OCI-LY7 (cell line): ENCODE measurements around the gene RAPH1. TPM values are rescaled to one million over a fixed set of nuclear protein-coding genes. Genes with fewer than 3 reads are reported as not detected.

Experiments
- Bru-seq: library from RNA; stranded (reverse); fragments of 400-500 nt; gene quantifications from one replicate; lab custom pipeline; 2021; lab: Mats Ljungman, UMichigan
- BruChase-seq, 2 experiments: library from RNA; stranded (reverse); fragments of 400-500 nt; gene quantifications; one replicate each; lab custom pipeline; 2021; lab: Mats Ljungman, UMichigan
- BruUV-seq: library from RNA; stranded (reverse); fragments of 400-500 nt; replicated peaks from 2 replicates; lab custom pipeline; 2021; lab: Mats Ljungman, UMichigan
- CTCF ChIA-PET: fragments of 300-600 bp; sonication (Branson Sonifier 250); formaldehyde crosslinking; loops from one replicate; lab custom pipeline; 2022; ENCODE audit warnings: antibody characterized with exemption; ENCODE audit not compliant: unreplicated experiment; lab: Charles Lee
- POLR2A ChIA-PET: fragments of 300-600 bp; sonication (Branson Sonifier 250); formaldehyde crosslinking; loops from one replicate; lab custom pipeline; 2022; ENCODE audit warnings: antibody characterized with exemption; lab: Charles Lee
- DNase-seq: peaks from one replicate; pipeline ENCODE4 v3.0.0-alpha.2; 2015; ENCODE audit warnings: low spot score
- H2AFZ ChIP-seq: fragments of 200-600 bp; sonication (generic), shearing (Covaris generic); 2 replicates; pipeline ENCODE4 v1.6.1; 2014; ENCODE audit warnings: mild to moderate bottlenecking, antibody characterized with exemption, low read length, moderate library complexity
- H3K27ac ChIP-seq: fragments of 200-600 bp; sonication (generic); 2 replicates; pipeline ENCODE4 v1.5.1; 2014; ENCODE audit warnings: mixed run types, low read depth, mild to moderate bottlenecking, moderate library complexity, low read length, inconsistent platforms; ENCODE audit not compliant: poor library complexity, severe bottlenecking
- H3K36me3 ChIP-seq: fragments of 200-600 bp; sonication (generic); 2 replicates; pipeline ENCODE4 v1.6.1; 2014; ENCODE audit warnings: mild to moderate bottlenecking, antibody characterized with exemption, low read length, moderate library complexity, mixed read lengths; ENCODE audit not compliant: insufficient read depth
- H3K4me1 ChIP-seq: fragments of 200-600 bp; sonication (generic); 2 replicates; pipeline ENCODE4 v1.5.1; 2014; ENCODE audit warnings: mild to moderate bottlenecking, low read length; ENCODE audit not compliant: insufficient read depth, poor library complexity, severe bottlenecking
- H3K4me2 ChIP-seq: fragments of 200-600 bp; sonication (generic); 2 replicates; pipeline ENCODE4 v1.6.1; 2014; ENCODE audit warnings: mild to moderate bottlenecking, low read length
- H3K4me3 ChIP-seq: fragments of 200-600 bp; sonication (generic); 2 replicates; pipeline ENCODE4 v1.5.1; 2014; ENCODE audit warnings: mild to moderate bottlenecking, low read depth, low read length; ENCODE audit not compliant: poor library complexity, severe bottlenecking
- H3K79me2 ChIP-seq: fragments of 200-600 bp; sonication (generic); 2 replicates; pipeline ENCODE4 v1.6.1; 2016; ENCODE audit warnings: low read depth, mild to moderate bottlenecking, low read length, moderate library complexity, mixed read lengths; ENCODE audit not compliant: insufficient read depth
- H3K9me2 ChIP-seq: fragments of 200-600 bp; sonication (generic); 2 replicates; pipeline ENCODE4 v1.6.1; 2016; ENCODE audit warnings: mild to moderate bottlenecking, low read length, mixed read lengths; ENCODE audit not compliant: insufficient read depth
- H3K9me3 ChIP-seq: fragments of 200-600 bp; sonication (generic); 2 replicates; pipeline ENCODE4 v1.6.1; 2014; ENCODE audit warnings: mild to moderate bottlenecking, mixed run types, low read length, mixed read lengths
- H4K20me1 ChIP-seq: fragments of 200-600 bp; sonication (generic); 2 replicates; pipeline ENCODE4 v1.6.1; 2014; ENCODE audit warnings: mild to moderate bottlenecking, antibody characterized with exemption, low read length, moderate library complexity, mixed read lengths; ENCODE audit not compliant: insufficient read depth
- EZH2phosphoT487 ChIP-seq: fragments of 200-600 bp; sonication (generic); IDR thresholded peaks from 2 replicates; pipeline ENCODE4 v1.6.1; 2018; ENCODE audit warnings: low read depth, borderline replicate concordance, mild to moderate bottlenecking, mixed run types, antibody characterized with exemption, low read length, moderate library complexity, mixed read lengths
- intact Hi-C: fragments of 100-400 bp; cut with micrococcal nuclease; formaldehyde crosslinking; loops from one replicate; pipeline ENCODE4 v1.10.0; 2022; ENCODE audit not compliant: unreplicated experiment
- long read RNA-seq: library from polyadenylated mRNA; stranded (forward); transcript quantifications from one replicate; pipeline ENCODE4 v2.0.0, GENCODE V29; 2022
- total RNA-seq, 2 experiments: library from RNA; depleted of rRNA in 1 of 2; stranded (reverse); fragments of >200 nt in 1 of 2; shearing (Covaris generic) in 1 of 2; gene quantifications; 2 replicates each; pipeline ENCODE4 v1.2.3, GENCODE V29; 2014 to 2022
- TF ChIP-seq, protein P1 (sequence below): fragments of 200-600 bp; sonication (generic); conservative IDR thresholded peaks from 2 replicates; pipeline ENCODE4 v1.5.1; 2014; ENCODE audit warnings: mild to moderate bottlenecking, antibody characterized with exemption, low read length, moderate library complexity, mixed read lengths

Gene RAPH1
- 4.0 and 4.5 TPM in 2 replicates for total RNA-seq (2014; rRNA removed; shearing (Covaris generic))
- 16.9 and 21.5 TPM in 2 replicates for total RNA-seq (2022)
- Bru-seq, nascent RNA = percentile 69 among the genes with signal in this experiment
- BruChase-seq, experiment 1, labeled RNA remaining after a 6-hour chase = percentile 61 among the genes with signal in this experiment
- BruChase-seq, experiment 2, labeled RNA remaining after a 2-hour chase = percentile 68 among the genes with signal in this experiment
- long read RNA-seq, partial matches to known transcripts = 0 of 51 reads
- long read RNA-seq, other reads (novel, unspliced or antisense) = 51 of 51 reads

- TF ChIP-seq, protein P1, sequence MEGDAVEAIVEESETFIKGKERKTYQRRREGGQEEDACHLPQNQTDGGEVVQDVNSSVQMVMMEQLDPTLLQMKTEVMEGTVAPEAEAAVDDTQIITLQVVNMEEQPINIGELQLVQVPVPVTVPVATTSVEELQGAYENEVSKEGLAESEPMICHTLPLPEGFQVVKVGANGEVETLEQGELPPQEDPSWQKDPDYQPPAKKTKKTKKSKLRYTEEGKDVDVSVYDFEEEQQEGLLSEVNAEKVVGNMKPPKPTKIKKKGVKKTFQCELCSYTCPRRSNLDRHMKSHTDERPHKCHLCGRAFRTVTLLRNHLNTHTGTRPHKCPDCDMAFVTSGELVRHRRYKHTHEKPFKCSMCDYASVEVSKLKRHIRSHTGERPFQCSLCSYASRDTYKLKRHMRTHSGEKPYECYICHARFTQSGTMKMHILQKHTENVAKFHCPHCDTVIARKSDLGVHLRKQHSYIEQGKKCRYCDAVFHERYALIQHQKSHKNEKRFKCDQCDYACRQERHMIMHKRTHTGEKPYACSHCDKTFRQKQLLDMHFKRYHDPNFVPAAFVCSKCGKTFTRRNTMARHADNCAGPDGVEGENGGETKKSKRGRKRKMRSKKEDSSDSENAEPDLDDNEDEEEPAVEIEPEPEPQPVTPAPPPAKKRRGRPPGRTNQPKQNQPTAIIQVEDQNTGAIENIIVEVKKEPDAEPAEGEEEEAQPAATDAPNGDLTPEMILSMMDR = no peak
- TF ChIP-seq EZH2phosphoT487 = no peak
- Histone ChIP-seq H3K4me1 (peaks cover 31% of the 10 kb centered on the region), H3K27ac (peak within 1 kb of the TSS; percentile 58), H3K9me2 (no peaks in the 10 kb centered on the region), H3K79me2 (peaks cover 38% of the 10 kb centered on the region), H3K4me3 (peak within 1 kb of the TSS; percentile 90), H3K36me3 (peaks cover 4% of the 10 kb centered on the region), H2AFZ (peak within 1 kb of the TSS; percentile 68), H3K4me2 (peak within 1 kb of the TSS; percentile 97), H3K9me3 (0 out of 2 replicates have a peak, but pooled peaks cover 19% of the 10 kb centered on the region), H4K20me1 (no peaks in the 10 kb centered on the region; the same call in 1 of the 2 replicates)
- BruUV-seq = no TSS peak
- peak; percentile 82 for DNase-seq
- CTCF ChIA-PET = no interaction called here
- intact Hi-C loops = loop anchor here (1.0 to 2.0 kb wide), 2 partner anchors 48 to 116 kb away; no protein-coding TSS in a partner anchor
- POLR2A ChIA-PET = interaction anchor here (1.4 to 1.8 kb wide), 2 partner anchors 115 to 173 kb away, joined by 3 to 4 read pairs; no protein-coding TSS in a partner anchor
These were observed at the start of gene RAPH1 for GRCh38 chr2:203535078-203535783. RAPH1 (minus strand) TSS chr2:203535301; CDS start chr2:203495353, 39,948 bp downstream.

DNA sequence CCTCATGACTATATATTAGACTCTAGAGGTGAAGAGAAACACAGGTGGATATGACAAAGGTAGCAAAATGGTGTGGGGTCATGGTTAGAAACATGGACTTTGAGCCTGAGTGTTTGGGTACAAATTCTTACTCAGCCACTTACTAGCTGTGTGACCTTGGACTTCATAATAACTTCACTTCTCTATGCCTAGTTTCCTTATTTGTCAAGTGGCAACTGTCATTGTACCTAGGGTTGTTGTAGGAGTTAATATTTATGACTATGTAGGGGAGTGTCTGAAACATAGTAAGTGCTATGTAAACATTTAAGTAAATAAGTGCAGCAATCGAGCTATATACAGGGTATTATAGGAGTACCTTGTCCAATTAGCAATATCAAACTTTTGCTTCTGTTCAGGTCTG, 49.7 kb upstream of the RAPH1 start:
- H2AFZ ChIP-seq = peak overlapping the region; percentile 86; the same call in 1 of the 2 replicates
- H3K9me3 ChIP-seq = no peaks in the 10 kb centered on the region
- POLR2A ChIA-PET = interaction anchor here (0.7 to 6.8 kb wide), 12 partner anchors 10 to 656 kb away, joined by 3 to 114 read pairs (median 6); partner anchors contain the start of gene CD28
- BruUV-seq = no TSS peak
- H3K36me3 ChIP-seq = no peaks in the 10 kb centered on the region
- no peak for DNase-seq
- intact Hi-C loops = no loop called here
- H3K27ac ChIP-seq = peak overlapping the region; percentile 92
- H3K79me2 ChIP-seq = no peaks in the 10 kb centered on the region
- H3K4me3 ChIP-seq = peak overlapping the region; percentile 51
- H4K20me1 ChIP-seq = no peaks in the 10 kb centered on the region
- CTCF ChIA-PET = interaction anchor here (1.3 kb wide), 1 partner anchor 10 kb away, joined by 3 read pairs; no protein-coding TSS in a partner anchor
- H3K4me1 ChIP-seq = peaks cover 70% of the 10 kb centered on the region
- H3K4me2 ChIP-seq = peak overlapping the region; percentile 79
- TF ChIP-seq EZH2phosphoT487 = no peak
- TF ChIP-seq, protein P1 = no peak
- no peaks in the 10 kb centered on the region for H3K9me2 ChIP-seq
